Measurements from ENCODE around the gene TMEM181. TPM values are rescaled to one million over a fixed set of nuclear protein-coding genes. Genes with fewer than 3 reads are reported as not detected.
"Not testable (repeated sequence)": the region's sequence is repeated elsewhere in the genome, so short reads cannot be mapped to it uniquely, and the experiment has no call there.

TMEM181 gene
- total RNA-seq, 1 donor from 2014 or later = 16.9 TPM

DNA sequence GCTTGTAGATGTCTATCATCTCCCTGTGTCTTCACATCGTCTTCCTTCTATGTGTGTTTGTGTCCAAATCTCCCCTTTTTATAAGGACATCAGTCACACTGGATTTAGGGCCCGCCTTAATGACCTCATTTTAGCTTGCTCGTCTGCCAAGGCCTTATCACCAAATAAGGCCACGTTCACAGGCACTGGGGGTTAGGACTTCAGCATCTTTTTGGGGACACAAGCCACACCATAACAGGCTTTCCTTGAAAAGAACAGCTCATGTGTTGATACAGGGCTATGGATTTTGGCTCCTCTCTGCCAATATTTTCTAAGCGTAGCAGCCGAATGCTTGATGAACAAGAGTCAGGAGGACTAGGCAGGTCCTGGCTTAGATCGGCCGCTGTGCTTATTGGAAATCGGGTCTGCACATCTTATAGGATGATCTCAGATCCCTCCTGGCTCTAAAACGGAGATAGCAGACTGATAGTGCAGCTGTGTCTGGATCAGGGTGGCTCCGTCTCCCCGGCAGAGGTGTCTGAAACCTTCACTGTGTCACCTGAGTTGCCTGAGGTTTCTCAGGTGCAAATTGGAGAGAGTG, 16.2 kb upstream of the TMEM181 start:
- Mint-ChIP-seq H3K36me3 (ENCODE audit: low read depth) (no peaks in the 10 kb centered on the region), H3K27me3 (ENCODE audit: low read depth) (peaks cover 27% of the 10 kb centered on the region), H3K4me1 (ENCODE audit: low read depth) (peaks cover under 1% of the 10 kb centered on the region), H3K27ac (no peak overlapping the region), H3K9me3 (no peaks in the 10 kb centered on the region), H3K4me3 (ENCODE audit: low read depth) (no peak overlapping the region)
- intact Hi-C loops (cut with micrococcal nuclease) = no loop called here
- no peak for DNase-seq (ENCODE audit: low spot score)

GRCh38 chr6:158544428-158544827, 15.5 kb upstream of the TMEM181 start:
- no peaks in the 10 kb centered on the region for H3K4me1 Mint-ChIP-seq (ENCODE audit: low read depth)
- peaks cover 22% of the 10 kb centered on the region for H3K27me3 Mint-ChIP-seq (ENCODE audit: low read depth)
- intact Hi-C loops (cut with micrococcal nuclease) = no loop called here
- H3K27ac Mint-ChIP-seq = no peak overlapping the region
- H3K4me3 Mint-ChIP-seq (ENCODE audit: low read depth) = no peak overlapping the region
- no peaks in the 10 kb centered on the region for H3K9me3 Mint-ChIP-seq
- H3K36me3 Mint-ChIP-seq (ENCODE audit: low read depth) = no peaks in the 10 kb centered on the region
- no peak for DNase-seq (ENCODE audit: low spot score)

GRCh38 chr6:158545043-158545966, 14.6 kb upstream of the TMEM181 start:
- H3K9me3 Mint-ChIP-seq = no peaks in the 10 kb centered on the region
- H3K27me3 Mint-ChIP-seq (ENCODE audit: low read depth) = peaks cover 15% of the 10 kb centered on the region
- H3K4me1 Mint-ChIP-seq (ENCODE audit: low read depth) = no peaks in the 10 kb centered on the region
- DNase-seq (ENCODE audit: low spot score) = no peak
- H3K4me3 Mint-ChIP-seq (ENCODE audit: low read depth) = no peak overlapping the region
- H3K36me3 Mint-ChIP-seq (ENCODE audit: low read depth) = no peaks in the 10 kb centered on the region
- intact Hi-C loops (cut with micrococcal nuclease) = no loop called here
- no peak overlapping the region for H3K27ac Mint-ChIP-seq

DNA sequence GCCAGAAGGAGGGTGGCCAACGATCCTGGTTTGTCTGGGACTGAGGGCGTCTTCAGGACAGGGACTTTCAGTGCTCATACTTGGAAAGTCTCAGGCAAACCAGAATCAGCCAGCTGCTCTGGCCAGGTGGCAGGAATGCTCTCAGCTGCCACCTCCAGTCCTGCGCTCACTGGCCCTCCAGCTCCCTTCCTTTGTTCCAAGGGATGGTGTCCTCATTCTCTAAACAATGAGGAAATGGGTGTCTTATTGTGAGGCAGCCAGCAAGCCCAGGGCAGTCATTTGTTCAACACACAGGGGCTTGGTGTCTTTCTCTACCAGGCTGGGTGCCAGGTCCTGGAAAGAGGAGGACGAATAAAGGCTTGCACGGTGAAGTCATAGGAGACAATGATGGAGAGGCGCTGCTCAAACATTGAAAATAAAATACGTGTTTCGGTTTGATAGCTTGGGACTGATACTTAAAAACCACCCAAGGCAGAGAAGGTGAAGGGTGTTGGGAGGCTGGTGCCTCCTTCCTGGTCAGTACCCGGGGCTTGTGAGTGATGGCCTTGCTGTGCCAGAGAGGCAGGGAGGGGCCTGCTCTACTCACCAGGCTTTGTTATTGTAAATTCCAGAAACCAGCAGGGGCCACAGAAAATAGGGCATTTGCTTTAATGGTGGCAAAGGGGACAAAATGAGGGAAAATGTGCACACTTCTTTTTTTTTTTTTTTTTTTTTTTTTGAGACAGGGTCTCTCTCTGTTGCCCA, 11.3 kb upstream of the TMEM181 start:
- Mint-ChIP-seq H3K36me3 (ENCODE audit: low read depth) (no peaks in the 10 kb centered on the region), H3K27me3 (ENCODE audit: low read depth) (peaks cover 15% of the 10 kb centered on the region), H3K4me1 (ENCODE audit: low read depth) (no peaks in the 10 kb centered on the region), H3K9me3 (no peaks in the 10 kb centered on the region), H3K27ac (no peak overlapping the region), H3K4me3 (ENCODE audit: low read depth) (no peak overlapping the region)
- DNase-seq (ENCODE audit: low spot score) = no peak
- intact Hi-C loops (cut with micrococcal nuclease) = no loop called here

DNA sequence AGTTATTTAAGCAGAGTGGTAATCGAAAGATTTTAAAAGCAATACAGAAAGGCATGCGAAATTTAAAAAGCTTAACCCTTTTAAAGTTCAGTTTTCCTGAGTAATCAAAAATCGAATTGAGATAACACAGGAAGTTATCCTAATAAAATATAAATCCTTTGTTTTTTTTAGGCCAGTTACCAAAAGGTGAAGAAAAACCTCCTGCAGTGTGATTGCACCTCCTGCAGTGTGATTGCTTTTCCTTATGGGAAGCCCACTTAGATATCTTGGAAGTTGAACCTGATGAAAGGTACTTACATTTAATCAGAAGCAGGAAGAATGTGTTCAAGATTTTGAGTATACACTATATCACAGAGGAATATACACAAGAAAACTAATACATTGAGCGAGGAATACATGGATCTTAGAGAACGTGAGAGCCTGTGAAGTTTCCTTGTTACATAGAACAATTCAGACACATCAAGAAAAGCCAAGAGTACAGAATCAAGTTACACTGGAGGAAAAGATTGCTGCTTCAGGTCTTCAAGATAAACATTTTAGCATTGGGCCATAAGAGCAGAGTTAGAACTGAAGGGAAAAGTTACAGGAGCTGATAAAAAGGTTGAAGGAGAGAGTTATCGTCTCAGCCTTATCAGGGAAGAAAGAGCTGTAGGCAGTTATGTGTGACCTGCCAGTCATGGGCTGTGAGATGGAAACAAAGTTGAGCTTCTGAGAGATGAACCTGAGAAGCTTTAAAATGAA, 7.7 kb upstream of the TMEM181 start:
- DNase-seq (ENCODE audit: low spot score) = no peak
- Mint-ChIP-seq H3K27me3 (ENCODE audit: low read depth) (peaks cover 27% of the 10 kb centered on the region), H3K36me3 (ENCODE audit: low read depth) (no peaks in the 10 kb centered on the region), H3K4me1 (ENCODE audit: low read depth) (peaks cover 2% of the 10 kb centered on the region), H3K27ac (no peak overlapping the region), H3K9me3 (no peaks in the 10 kb centered on the region), H3K4me3 (ENCODE audit: low read depth) (no peak overlapping the region)
- intact Hi-C loops (cut with micrococcal nuclease) = no loop called here

DNA sequence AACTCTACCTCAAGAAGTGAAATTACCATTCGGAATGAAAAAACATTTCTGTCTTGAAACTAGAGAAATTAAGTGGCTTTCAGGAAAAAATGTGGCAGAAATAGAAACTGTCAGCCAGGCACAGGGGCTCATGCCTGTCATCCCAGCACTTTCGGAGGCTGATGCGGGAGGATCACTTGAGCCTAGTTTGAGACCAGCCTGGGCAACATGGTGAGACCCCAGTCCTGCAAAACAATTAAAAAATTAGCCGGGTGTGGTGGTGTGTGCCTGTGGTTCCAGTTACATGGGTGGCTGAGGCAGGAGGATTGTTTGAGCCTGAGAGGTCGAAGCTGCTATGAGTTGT, 7.1 kb upstream of the TMEM181 start:
- intact Hi-C loops (cut with micrococcal nuclease) = no loop called here
- Mint-ChIP-seq H3K27ac (no peak overlapping the region), H3K4me3 (ENCODE audit: low read depth) (no peak overlapping the region), H3K4me1 (ENCODE audit: low read depth) (peaks cover 2% of the 10 kb centered on the region), H3K9me3 (no peaks in the 10 kb centered on the region), H3K27me3 (ENCODE audit: low read depth) (peaks cover 27% of the 10 kb centered on the region), H3K36me3 (ENCODE audit: low read depth) (no peaks in the 10 kb centered on the region)
- DNase-seq (ENCODE audit: low spot score) = no peak

DNA sequence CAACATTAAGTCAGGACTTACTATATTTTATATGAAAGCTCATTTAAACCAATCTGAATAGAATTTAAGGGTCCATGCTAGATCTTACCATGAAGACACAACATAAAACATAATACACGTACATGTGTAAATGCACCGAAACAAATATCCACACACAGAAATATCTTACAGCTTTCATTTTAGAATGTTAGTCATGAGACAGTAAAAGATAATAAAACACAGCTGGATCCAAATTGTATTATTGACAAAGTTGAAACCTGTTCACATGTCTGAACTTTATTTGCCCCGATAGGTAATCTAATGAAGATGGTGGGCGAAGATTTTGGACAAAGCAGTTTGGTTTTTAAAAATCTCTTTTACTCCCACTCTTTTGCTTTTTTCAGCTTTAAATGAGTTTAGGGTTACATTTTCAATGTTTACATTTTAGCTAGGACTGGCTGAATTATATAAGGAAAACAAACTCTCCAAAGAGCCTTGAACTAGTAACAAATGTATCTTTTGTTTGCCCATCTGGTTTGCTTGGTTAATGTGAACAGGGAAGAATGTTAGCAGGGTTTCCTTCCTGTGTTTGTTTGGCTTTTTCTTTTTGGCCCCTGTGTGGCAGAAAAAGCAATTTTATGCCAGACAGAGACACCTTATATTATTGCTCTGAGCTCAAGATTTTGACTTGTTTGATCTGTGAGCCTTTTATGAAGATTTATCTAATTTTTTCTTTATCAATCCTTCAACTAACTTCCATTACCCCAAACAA, 5.1 kb upstream of the TMEM181 start:
- H3K9me3 Mint-ChIP-seq = no peaks in the 10 kb centered on the region
- peaks cover 18% of the 10 kb centered on the region for H3K27me3 Mint-ChIP-seq (ENCODE audit: low read depth)
- no peaks in the 10 kb centered on the region for H3K36me3 Mint-ChIP-seq (ENCODE audit: low read depth)
- intact Hi-C loops (cut with micrococcal nuclease) = no loop called here
- peaks cover 4% of the 10 kb centered on the region for H3K4me1 Mint-ChIP-seq (ENCODE audit: low read depth)
- H3K4me3 Mint-ChIP-seq (ENCODE audit: low read depth) = no peak overlapping the region
- DNase-seq (ENCODE audit: low spot score) = no peak
- H3K27ac Mint-ChIP-seq = no peak overlapping the region

GRCh38 chr6:158556113-158556512, 3.8 kb upstream of the TMEM181 start:
- peaks cover 9% of the 10 kb centered on the region for H3K4me1 Mint-ChIP-seq (ENCODE audit: low read depth)
- H3K27ac Mint-ChIP-seq = no peak overlapping the region
- no peaks in the 10 kb centered on the region for H3K9me3 Mint-ChIP-seq
- intact Hi-C loops (cut with micrococcal nuclease) = no loop called here
- no peaks in the 10 kb centered on the region for H3K36me3 Mint-ChIP-seq (ENCODE audit: low read depth)
- no peak for DNase-seq (ENCODE audit: low spot score)
- peaks cover 18% of the 10 kb centered on the region for H3K27me3 Mint-ChIP-seq (ENCODE audit: low read depth)
- no peak overlapping the region for H3K4me3 Mint-ChIP-seq (ENCODE audit: low read depth)

- H3K27me3 Mint-ChIP-seq (ENCODE audit: low read depth) = peaks cover 18% of the 10 kb centered on the region
- H3K36me3 Mint-ChIP-seq (ENCODE audit: low read depth); H3K27ac Mint-ChIP-seq; H3K9me3 Mint-ChIP-seq; H3K4me3 Mint-ChIP-seq (ENCODE audit: low read depth); DNase-seq (ENCODE audit: low spot score); intact Hi-C loops (cut with micrococcal nuclease): not testable (repeated sequence)
- peaks cover 19% of the 10 kb centered on the region for H3K4me1 Mint-ChIP-seq (ENCODE audit: low read depth)
These were observed 2.8 kb upstream of the TMEM181 start for GRCh38 chr6:158557110-158557509.

DNA sequence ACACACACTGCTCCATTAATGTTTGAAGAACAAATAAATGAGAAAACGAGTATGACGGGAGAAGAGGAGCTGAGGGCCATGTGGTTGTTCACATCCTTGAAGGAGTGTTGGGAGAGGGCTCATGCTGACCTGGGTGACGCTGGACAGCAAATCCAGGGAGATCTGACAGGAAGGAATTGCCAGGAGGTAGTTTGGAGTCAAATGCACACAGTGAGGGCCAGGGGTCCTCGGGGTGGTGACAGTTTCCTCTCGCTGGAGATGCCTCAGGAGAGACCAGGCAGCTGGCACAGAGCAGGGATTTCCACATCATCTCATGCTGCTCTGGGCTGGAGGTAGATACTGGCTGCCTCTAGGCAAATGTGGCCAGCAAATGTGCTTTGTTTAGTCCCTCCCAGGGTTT, 2.0 kb upstream of the TMEM181 start:
- intact Hi-C loops (cut with micrococcal nuclease) = no loop called here
- Mint-ChIP-seq H3K4me1 (ENCODE audit: low read depth) (peaks cover 25% of the 10 kb centered on the region), H3K27ac (no peak overlapping the region)

DNA sequence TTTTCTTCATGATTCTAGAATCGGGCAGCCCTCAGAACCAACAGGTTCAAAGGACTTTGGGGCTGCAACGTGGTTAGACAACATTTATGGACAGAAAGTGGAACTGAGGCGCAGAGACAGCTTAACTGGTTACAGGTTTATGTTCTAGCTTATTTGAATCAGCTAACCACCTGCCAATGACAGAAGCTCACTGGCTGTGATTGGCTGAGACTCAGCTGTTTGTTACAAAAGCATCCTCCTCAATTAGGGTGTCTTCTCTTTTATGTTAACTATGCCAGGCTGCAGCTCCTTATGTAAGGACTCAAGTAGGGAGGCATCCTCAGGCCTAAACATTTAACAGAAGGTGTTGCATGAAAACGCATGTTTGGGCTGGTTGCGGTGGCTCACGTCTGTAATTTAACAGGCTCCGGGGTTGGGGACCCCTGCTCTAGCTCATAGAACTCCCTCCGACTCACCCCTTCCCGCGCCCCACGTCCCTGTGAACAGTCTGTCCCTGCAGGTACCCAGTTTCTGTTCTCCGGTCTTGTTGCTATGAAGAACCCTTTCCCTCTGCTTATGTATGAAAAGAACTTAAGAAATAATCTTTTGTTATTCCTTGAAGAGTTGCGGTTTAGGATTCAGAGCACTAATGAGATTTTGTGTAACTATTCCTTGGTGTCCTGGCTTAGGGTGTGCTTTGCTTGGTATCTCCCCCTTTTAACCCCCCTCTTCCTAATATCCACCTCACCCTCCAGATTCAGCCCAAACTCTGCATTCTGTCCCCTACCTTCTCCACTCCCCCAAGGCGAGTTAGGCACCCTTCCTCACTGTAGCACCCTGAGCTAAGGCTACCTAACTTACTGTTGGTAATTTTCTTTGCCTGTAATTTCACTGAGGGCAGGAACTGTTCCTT, 1.2 kb upstream of the TMEM181 start:
- Mint-ChIP-seq H3K9me3 (no peaks in the 10 kb centered on the region), H3K4me3 (ENCODE audit: low read depth) (peak overlapping the region; percentile 63), H3K4me1 (ENCODE audit: low read depth) (peaks cover 27% of the 10 kb centered on the region), H3K36me3 (ENCODE audit: low read depth) (peaks cover 14% of the 10 kb centered on the region), H3K27me3 (ENCODE audit: low read depth) (peaks cover 13% of the 10 kb centered on the region), H3K27ac (peak overlapping the region; percentile 25)
- DNase-seq (ENCODE audit: low spot score) = no peak
- intact Hi-C loops (cut with micrococcal nuclease) = no loop called here

More for the DNA sequence above, 2.0 kb upstream of the TMEM181 start:
- Mint-ChIP-seq H3K4me3 (ENCODE audit: low read depth) (no peak overlapping the region), H3K36me3 (ENCODE audit: low read depth) (peaks cover 14% of the 10 kb centered on the region), H3K27me3 (ENCODE audit: low read depth) (peaks cover 13% of the 10 kb centered on the region), H3K9me3 (no peaks in the 10 kb centered on the region)
- no peak for DNase-seq (ENCODE audit: low spot score)
